Suprapubic skin (tissue), 4 donors: Measurements from ENCODE around the gene LARGE1. TPM values are rescaled to one million over a fixed set of nuclear protein-coding genes. Genes with fewer than 3 reads are reported as not detected.

Experiments used
- DNase-seq, 2 donors: peaks; one replicate each; pipeline ENCODE4 v3.0.0-alpha.2; 2019; ENCODE audit warnings: low spot score in 2 of 2
- H3K27ac ChIP-seq: fragments of 200-600 bp; sonication (generic); one replicate; pipeline ENCODE4 v1.5.1; 2019
- H3K27me3 ChIP-seq: fragments of 200-600 bp; sonication (generic); one replicate; pipeline ENCODE4 v1.5.1; 2019
- H3K36me3 ChIP-seq: fragments of 200-600 bp; sonication (generic); one replicate; pipeline ENCODE4 v1.5.1; 2019
- H3K4me1 ChIP-seq: fragments of 200-600 bp; sonication (generic); one replicate; pipeline ENCODE4 v1.5.1; 2019
- H3K4me3 ChIP-seq: fragments of 200-600 bp; sonication (generic); one replicate; pipeline ENCODE4 v1.5.1; 2019; ENCODE audit warnings: mild to moderate bottlenecking
- H3K9me3 ChIP-seq: fragments of 200-600 bp; sonication (generic); one replicate; pipeline ENCODE4 v1.5.1; 2019
- EP300 ChIP-seq: sonication (generic); formaldehyde crosslinking; IDR thresholded peaks from one replicate; pipeline ENCODE4 v1.6.1; 2017; ENCODE audit warnings: antibody characterized with exemption
- POLR2A ChIP-seq, 2 donors: fragments of 450-650 bp; IDR thresholded peaks; one replicate each; pipeline ENCODE4 v1.6.1; 2017; ENCODE audit warnings: antibody characterized with exemption in 2 of 2, mild to moderate bottlenecking in 2 of 2, moderate library complexity in 2 of 2
- POLR2AphosphoS5 ChIP-seq, 3 donors: sonication (generic); formaldehyde crosslinking; IDR thresholded peaks; one replicate each; pipeline ENCODE4 v1.6.1; 2017; ENCODE audit warnings: antibody characterized with exemption in 3 of 3
- WGBS: methylation state at CpG from one replicate; pipeline ENCODE4 v1.1.5; 2018; 5-methylcytosine and 5-hydroxymethylcytosine counted together
- total RNA-seq, 4 donors: library from RNA; depleted of rRNA; stranded (reverse); fragments of >200 nt; gene quantifications; one replicate each; pipeline ENCODE4 v1.1.0, GENCODE V29; 2016
- TF ChIP-seq, protein P1 (sequence below), 2 donors: fragments of 200-600 bp in 1 of 2; fragments of 450-650 bp in 1 of 2; sonication (generic) in 1 of 2; IDR thresholded peaks; one replicate each; pipeline ENCODE4 v1.5.1; 2016 to 2019; ENCODE audit warnings: antibody characterized with exemption in 2 of 2, mild to moderate bottlenecking in 1 of 2, moderate library complexity in 1 of 2

Gene LARGE1
- total RNA-seq, 4 donors from 2014 or later, result 12.1 to 41.6 (median 21.1) TPM

- H3K4me1 ChIP-seq, result no peaks in the 10 kb centered on the region
- DNase-seq, result no peak
- no peak overlapping the region for H3K4me3 ChIP-seq
- H3K27ac ChIP-seq, result no peak overlapping the region
- 38% methylated on average over 2 of the region's 2 CpGs for WGBS
- H3K36me3 ChIP-seq, result no peaks in the 10 kb centered on the region
- no peaks in the 10 kb centered on the region for H3K27me3 ChIP-seq
- no peak for TF ChIP-seq POLR2A (IDR thresholded peaks at IDR 0.05)
- no peak for TF ChIP-seq POLR2AphosphoS5 (IDR thresholded peaks at IDR 0.05)
- TF ChIP-seq EP300, result no peak
- TF ChIP-seq, protein P1, sequence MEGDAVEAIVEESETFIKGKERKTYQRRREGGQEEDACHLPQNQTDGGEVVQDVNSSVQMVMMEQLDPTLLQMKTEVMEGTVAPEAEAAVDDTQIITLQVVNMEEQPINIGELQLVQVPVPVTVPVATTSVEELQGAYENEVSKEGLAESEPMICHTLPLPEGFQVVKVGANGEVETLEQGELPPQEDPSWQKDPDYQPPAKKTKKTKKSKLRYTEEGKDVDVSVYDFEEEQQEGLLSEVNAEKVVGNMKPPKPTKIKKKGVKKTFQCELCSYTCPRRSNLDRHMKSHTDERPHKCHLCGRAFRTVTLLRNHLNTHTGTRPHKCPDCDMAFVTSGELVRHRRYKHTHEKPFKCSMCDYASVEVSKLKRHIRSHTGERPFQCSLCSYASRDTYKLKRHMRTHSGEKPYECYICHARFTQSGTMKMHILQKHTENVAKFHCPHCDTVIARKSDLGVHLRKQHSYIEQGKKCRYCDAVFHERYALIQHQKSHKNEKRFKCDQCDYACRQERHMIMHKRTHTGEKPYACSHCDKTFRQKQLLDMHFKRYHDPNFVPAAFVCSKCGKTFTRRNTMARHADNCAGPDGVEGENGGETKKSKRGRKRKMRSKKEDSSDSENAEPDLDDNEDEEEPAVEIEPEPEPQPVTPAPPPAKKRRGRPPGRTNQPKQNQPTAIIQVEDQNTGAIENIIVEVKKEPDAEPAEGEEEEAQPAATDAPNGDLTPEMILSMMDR (IDR thresholded peaks at IDR 0.05), result no peak
- no peaks in the 10 kb centered on the region for H3K9me3 ChIP-seq
Observed at GRCh38 chr22:33248948-33249347, 671.3 kb downstream of the LARGE1 start.

DNA sequence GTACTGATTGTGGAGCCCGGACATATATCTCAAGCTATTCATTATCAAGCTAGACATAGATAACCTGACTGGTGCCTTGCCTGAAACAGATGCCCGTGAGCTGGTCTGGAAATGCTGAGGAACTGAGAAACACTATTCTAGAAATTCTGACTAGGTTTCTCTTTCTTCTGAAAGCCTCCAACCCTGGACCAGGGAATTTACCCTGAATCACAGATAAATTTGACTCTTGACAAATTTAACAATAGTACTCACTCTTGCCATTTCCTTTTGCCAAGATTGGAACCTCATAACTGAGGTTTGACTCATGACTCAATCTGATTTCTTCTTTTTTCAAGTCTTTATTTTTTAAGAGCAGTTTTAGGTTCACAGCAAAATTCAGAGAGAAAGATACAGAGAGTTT lies 672.5 kb downstream of the LARGE1 start:
- 80% methylated on average over 2 of the region's 2 CpGs for WGBS
- Histone ChIP-seq H3K4me3 (no peak overlapping the region), H3K36me3 (no peaks in the 10 kb centered on the region), H3K4me1 (no peaks in the 10 kb centered on the region), H3K9me3 (no peaks in the 10 kb centered on the region), H3K27ac (no peak overlapping the region), H3K27me3 (no peaks in the 10 kb centered on the region)
- TF ChIP-seq POLR2A (IDR thresholded peaks at IDR 0.05) (no peak), EP300 (no peak), POLR2AphosphoS5 (IDR thresholded peaks at IDR 0.05) (no peak)
- TF ChIP-seq, protein P1 (IDR thresholded peaks at IDR 0.05), result no peak
- no peak for DNase-seq

DNA sequence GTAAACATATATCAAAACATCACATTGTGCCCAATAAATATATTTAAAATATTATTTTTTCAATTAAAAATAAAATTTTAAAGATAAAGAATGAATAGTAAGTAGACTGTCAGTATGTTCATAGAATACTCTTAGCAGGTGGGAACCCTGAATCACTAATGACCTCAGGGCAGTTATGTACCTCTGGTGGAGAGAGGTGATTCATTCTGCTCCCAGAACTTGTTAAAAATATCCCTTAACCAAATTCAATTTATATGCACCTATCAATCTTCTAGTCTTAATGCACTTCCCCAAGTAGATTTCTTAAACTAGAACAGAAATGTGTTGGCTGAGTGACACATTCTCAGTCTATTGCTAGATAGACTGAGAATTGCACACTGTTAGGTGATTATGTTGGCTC lies 678.2 kb downstream of the LARGE1 start:
- Histone ChIP-seq H3K27ac (no peak overlapping the region), H3K9me3 (no peaks in the 10 kb centered on the region), H3K36me3 (no peaks in the 10 kb centered on the region), H3K27me3 (peaks cover 4% of the 10 kb centered on the region), H3K4me1 (no peaks in the 10 kb centered on the region), H3K4me3 (no peak overlapping the region)
- DNase-seq, result no peak
- no peak for TF ChIP-seq POLR2AphosphoS5 (IDR thresholded peaks at IDR 0.05)
- no peak for TF ChIP-seq EP300
- TF ChIP-seq, protein P1 (IDR thresholded peaks at IDR 0.05), result no peak
- no peak for TF ChIP-seq POLR2A (IDR thresholded peaks at IDR 0.05)

DNA sequence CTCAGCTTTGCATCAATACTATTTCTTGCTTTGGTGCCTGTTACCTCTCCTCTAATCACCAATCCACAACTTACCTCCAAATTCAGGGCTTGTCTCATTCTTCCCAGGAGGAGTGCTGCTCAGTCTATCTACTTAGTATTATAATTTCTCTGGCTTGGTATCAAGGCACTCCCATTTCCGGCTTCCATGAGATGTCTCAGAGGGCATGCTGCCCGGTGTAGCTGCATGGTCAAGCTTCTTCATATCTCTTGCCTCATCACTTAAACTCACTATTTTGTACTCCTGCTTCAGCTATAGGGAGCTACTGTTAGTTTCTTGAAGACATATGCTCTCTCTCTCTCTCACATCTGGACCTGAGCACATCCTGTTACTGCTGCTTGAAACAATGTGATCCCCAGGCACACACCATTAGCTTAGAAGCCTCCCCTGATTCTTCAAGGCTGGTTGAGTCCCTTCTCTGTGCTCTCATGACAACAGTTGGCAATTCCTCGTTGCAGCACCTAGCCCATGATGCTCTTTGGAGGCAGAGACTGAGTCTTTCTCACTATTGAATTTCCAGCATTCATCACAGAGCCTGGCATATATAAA lies 679.3 kb downstream of the LARGE1 start:
- no peak overlapping the region for H3K27ac ChIP-seq
- 26% methylated on average over 3 of the region's 3 CpGs for WGBS
- no peak overlapping the region for H3K4me3 ChIP-seq
- TF ChIP-seq POLR2A (IDR thresholded peaks at IDR 0.05) (no peak), EP300 (no peak), POLR2AphosphoS5 (IDR thresholded peaks at IDR 0.05) (no peak)
- TF ChIP-seq, protein P1 (IDR thresholded peaks at IDR 0.05), result no peak
- no peak for DNase-seq
- peaks cover 4% of the 10 kb centered on the region for H3K27me3 ChIP-seq
- no peaks in the 10 kb centered on the region for H3K36me3 ChIP-seq
- no peaks in the 10 kb centered on the region for H3K9me3 ChIP-seq
- H3K4me1 ChIP-seq, result no peaks in the 10 kb centered on the region

DNA sequence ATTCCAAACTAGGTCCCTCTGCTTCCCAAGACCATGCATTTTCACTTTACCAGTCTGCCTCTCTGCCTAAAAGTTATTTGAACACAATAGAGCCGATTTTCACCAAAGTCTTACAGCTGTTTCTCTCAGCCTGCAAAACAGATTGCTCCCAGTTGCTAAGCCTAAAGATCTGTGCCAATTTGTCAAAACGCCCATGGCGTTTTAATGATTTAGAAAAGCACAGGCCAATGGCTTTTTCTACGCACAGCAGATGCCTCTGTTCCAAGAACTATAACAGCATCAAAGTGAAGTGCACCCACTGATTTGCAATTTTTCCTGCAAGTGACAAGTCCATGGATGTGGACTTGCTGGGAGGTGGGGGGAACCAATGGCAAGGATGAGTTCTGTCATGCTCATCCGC lies 688.2 kb downstream of the LARGE1 start:
- Histone ChIP-seq H3K9me3 (peaks cover 15% of the 10 kb centered on the region), H3K4me1 (no peaks in the 10 kb centered on the region), H3K4me3 (no peak overlapping the region), H3K27me3 (no peaks in the 10 kb centered on the region), H3K27ac (no peak overlapping the region), H3K36me3 (no peaks in the 10 kb centered on the region)
- no peak for TF ChIP-seq EP300
- no peak for TF ChIP-seq POLR2A (IDR thresholded peaks at IDR 0.05)
- TF ChIP-seq POLR2AphosphoS5 (IDR thresholded peaks at IDR 0.05), result no peak
- TF ChIP-seq, protein P1 (IDR thresholded peaks at IDR 0.05), result no peak
- 56% methylated on average over 5 of the region's 5 CpGs for WGBS
- no peak for DNase-seq
